Left cardiac atrium (tissue), 4 donors: ENCODE data around the gene XCR1. TPM values are rescaled to one million over a fixed set of nuclear protein-coding genes. Genes with fewer than 3 reads are reported as not detected.
A peak's percentile ranks its signal among the peaks of the same experiment; 100 is the strongest.
"Not testable (repeated sequence)": the region's sequence is repeated elsewhere in the genome, so short reads cannot be mapped to it uniquely, and the experiment has no call there.

Experiments used
- ATAC-seq, 2 donors: fragments of 200-7000 bp; cut with Tn5 transposase; one replicate each; pipeline ENCODE4 v1.9.1; 2020; ENCODE audit warnings: mild to moderate bottlenecking in 2 of 2, moderate library complexity in 2 of 2
- DNase-seq: peaks from one replicate; pipeline ENCODE4 v3.0.0-alpha.2; 2020
- intact Hi-C, 2 donors: fragments of 100-400 bp; cut with DNase I; formaldehyde crosslinking; loops; one replicate each; pipeline versions ENCODE4 v1.14.1 to v1.15.1; 2022 to 2023
- total RNA-seq, 2 donors: library from RNA; stranded (reverse); fragmentation: NEBNext Ultra II Directional; extraction: Animal tissue kit (Norgen Biotek cat#: 25700); gene quantifications; one replicate each; pipeline ENCODE4 v1.2.1, GENCODE V29; 2021
- donor health status: DM: no; HTN: yes; CAD: no.
- donor health status: DM: no; HTN: yes; CAD: no; lungs with severe emphysema.
- donor health status: DM: yes; HTN: yes; CAD: no.
- donor health status: Dilated cardiomyopathy.

XCR1 gene
- total RNA-seq, 2 donors from 2014 or later: 0.08 to 0.09 TPM

GRCh38 chr3:46052531-46052930 is 25.2 kb upstream of the XCR1 start:
- intact Hi-C loops: no loop called here
- ATAC-seq (no peak), DNase-seq (no peak)

DNA sequence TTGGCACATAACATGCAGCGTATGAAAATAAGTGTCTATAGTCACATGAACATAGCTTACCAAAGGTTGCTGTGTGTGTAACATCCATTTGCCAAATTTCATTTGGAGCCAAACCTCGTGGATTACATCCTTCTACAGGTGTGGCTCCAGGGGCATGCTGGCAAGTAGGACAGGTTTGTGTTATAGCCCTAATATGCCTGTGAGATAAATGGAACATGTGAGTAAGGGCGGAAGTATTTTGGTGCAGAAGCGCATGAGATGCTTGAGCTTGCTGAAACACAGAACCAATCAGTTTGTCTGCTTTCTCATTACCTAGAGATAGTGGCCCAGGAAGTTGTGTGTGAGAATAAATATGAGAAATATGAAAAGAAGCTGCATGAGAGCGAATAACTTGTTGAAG is 21.8 kb upstream of the XCR1 start:
- DNase-seq (no peak), ATAC-seq (no peak)
- intact Hi-C loops: no loop called here

GRCh38 chr3:46046231-46046630 is 18.9 kb upstream of the XCR1 start:
- DNase-seq, intact Hi-C loops, ATAC-seq: not testable (repeated sequence)

DNA sequence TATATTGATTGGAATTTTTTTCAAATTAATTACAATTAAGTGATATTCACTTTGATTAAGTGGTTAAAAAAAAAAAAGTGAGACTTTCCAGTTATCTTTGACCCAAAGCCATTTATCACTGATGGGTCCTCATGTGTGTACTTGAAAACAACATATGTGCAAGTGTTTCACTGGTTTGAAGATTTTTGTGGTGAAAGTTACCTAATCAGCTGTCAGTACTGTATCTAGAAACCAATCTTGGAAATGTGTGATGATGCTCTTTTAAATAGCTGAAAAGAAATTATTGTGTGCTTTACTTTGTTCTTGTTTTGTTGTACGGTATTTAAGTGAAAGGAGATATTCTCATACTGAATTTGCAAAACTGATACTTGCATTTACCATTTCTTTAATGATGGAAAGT is 11.6 kb upstream of the XCR1 start:
- intact Hi-C loops: no loop called here
- DNase-seq (no peak), ATAC-seq (no peak)

DNA sequence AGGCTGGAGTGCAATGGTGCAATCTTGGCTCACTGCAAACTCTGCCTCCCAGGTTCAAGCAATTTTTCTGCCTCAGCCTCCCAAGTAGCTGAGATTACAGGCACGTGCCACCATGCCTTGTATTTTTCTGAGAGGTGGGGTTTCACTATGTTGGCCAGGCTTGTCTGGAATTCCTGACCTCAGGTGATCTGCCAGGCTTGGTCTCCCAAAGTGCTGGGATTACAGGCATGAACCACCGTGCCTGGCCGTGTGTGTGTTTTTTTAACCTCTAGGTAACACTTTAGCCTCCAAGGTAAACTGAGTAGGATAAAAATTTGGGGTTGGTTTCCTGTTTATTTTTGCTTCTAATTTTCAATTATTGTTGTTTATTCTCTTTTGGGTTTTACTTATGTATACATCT is 10.8 kb upstream of the XCR1 start:
- DNase-seq, intact Hi-C loops, ATAC-seq: not testable (repeated sequence)

DNA sequence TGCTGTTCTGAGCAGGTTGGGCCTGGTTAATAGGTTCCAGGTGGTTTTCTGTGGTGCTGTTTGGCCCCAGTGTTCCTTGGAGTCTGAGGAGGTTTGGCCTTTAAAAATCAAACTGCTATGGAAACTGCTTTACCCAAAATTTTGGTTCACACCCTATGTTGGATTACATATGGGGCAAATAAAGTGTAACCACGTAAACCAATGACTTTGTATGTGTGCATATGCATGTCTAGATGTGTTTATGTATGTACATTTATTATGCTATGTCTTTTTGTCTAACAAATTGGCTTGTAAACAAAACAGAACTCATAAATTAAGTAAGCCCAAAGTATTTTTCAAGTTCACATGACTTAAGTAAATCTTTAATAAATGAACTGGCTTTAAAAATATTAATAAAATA is 8.9 kb upstream of the XCR1 start:
- no peak for DNase-seq
- ATAC-seq: no peak
- intact Hi-C loops: no loop called here

DNA sequence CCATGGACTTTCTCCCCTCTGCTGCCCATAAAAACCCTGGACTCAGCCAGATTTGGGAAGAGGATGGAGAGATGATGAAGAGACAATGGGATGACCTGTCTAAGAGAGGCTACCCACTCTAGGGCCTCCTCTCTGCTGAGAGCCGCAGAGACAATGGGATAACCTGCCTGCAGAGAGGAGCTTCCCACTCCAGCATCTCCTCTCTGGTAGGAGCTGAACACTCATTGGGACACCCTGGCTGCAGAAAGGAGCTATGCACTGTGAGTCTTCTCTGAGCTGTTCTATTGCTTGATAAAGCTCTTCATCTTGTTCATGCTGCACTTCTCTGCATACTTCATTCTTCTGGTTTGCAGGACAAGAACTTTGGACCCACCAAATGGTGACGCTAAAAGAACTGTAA is 4.5 kb upstream of the XCR1 start:
- ATAC-seq: no peak
- intact Hi-C loops: no loop called here
- DNase-seq: no peak

DNA sequence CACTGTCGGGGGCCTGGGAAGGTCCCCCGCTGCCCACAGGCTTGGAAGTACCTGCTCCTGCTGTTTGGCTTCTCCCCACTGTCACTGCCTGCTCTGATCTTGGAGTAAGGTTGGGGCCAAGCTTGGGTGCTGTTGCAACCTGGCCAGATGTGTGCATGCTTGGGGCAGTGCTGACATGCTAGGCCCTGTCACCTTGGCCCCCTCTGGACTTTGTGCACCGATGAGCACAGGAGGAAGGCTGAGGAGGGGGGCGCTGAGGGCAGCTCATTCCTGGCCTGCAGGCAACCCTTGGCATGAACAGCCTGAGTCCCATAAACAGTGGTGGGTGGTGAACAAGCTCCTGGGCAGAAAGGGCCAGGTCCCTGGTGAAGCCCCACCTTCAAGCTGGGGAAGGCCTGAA is 4.0 kb upstream of the XCR1 start:
- no peak for ATAC-seq
- intact Hi-C loops: no loop called here

DNA sequence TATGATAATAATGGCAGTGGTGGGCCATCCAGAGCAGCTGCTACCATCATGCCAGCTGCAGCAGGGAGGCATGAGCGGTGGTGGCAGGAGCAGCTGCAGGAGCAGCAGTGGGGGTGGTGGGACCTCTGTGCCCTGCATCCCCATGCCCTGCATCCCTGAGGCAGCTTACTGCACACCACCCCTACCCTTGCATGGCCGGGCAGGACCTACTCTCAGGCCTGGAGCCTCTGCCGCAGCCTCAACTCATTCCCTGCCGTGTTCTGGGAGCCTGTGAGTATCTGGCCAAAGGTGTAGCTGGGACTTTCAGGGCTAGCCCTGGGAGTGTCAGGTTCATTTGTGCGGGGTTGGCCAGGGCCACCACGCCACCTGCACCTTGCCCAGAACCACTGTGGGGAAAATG is 3.3 kb upstream of the XCR1 start:
- ATAC-seq: no peak
- no peak for DNase-seq
- intact Hi-C loops: no loop called here

More for the DNA sequence above, 4.0 kb upstream of the XCR1 start:
- DNase-seq: no peak

GRCh38 chr3:46029953-46030543 is 2.8 kb upstream of the XCR1 start:
- intact Hi-C loops: no loop called here
- no peak for ATAC-seq

DNA sequence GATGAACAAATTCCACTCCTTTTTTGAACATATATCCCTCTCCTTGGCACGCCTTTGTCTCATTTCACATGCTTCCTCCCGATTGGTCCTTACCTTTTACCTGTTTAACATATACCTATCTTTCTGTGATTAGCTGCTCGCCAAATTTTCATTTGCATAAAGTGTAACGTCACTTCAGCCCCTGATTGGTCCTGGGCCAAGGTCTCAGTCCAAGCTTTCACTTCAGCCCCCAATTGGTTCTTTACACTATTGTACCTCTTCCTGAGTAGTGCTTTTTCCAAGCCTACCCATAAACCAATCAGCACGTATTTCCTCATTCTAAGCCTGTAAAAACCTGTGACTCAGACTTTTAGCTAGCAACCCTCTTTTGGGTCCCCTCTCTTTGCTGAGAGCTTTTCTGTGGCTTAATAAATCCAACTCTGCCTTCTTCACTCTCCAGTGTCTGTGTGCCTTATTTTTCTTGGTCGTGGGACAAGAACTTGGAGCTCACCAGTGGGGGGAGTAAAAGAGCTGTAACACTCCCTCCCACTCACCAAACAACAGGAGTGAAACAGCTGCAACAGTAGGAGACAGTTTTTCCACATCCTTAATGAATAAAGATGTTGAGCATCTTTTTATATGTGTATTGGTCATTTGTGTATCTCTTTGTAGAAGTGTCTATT is 584 bp upstream of the XCR1 start:
- no peak for DNase-seq
- no peak for ATAC-seq
- intact Hi-C loops: no loop called here

More at GRCh38 chr3:46029953-46030543, 2.8 kb upstream of the XCR1 start:
- DNase-seq: no peak

GRCh38 chr3:46025139-46025538 is 2.1 kb downstream of the XCR1 start:
- ATAC-seq: no peak
- DNase-seq: no peak
- intact Hi-C loops: no loop called here

DNA sequence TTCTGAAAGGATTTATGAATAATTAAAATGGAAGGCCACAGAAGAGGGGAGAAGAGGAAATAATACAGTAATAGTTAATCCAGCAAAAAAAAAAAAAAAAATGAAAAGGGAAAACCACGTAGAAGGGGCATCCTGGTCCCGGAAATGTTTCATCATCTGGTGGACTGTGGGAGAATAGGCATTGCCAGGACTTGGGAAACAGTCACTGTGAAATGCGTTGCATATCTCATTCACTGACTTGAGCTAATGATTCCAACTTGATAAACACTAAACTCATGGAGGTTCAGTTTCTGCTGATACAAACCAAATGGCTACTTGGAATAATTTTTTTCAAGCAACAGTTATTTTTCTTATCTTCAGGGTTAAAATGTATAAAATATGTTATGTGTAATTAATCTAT is 3.2 kb downstream of the XCR1 start:
- DNase-seq (no peak), ATAC-seq (no peak)
- intact Hi-C loops: no loop called here

GRCh38 chr3:46022909-46023785 is 4.1 kb downstream of the XCR1 start:
- intact Hi-C loops: no loop called here
- ATAC-seq: no peak
- no peak for DNase-seq

DNA sequence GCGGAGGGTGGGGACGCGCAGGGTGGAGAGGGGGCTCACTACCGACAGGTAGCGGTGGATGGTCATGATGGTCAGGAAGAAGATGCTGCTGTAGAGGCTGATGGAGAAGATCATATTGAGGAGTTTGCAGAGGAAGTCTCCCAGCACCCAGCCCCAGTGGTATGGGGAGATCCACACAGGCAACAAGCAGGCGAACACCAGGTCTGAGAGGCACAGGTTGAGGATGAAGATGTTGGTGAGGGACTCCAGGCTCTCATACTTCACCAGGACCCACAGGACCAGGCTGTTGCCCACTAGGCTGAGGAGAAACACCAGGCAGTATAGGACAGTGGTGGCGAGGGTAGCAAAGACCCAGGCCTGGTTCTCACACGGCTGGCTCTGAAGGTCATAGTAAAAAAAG is 5.8 kb downstream of the XCR1 start:
- no peak for DNase-seq
- no peak for ATAC-seq
- intact Hi-C loops: no loop called here

GRCh38 chr3:46020766-46021510 is 6.3 kb downstream of the XCR1 start:
- DNase-seq: no peak
- intact Hi-C loops: no loop called here
- no peak for ATAC-seq

GRCh38 chr3:46019707-46020106 is 7.6 kb downstream of the XCR1 start:
- ATAC-seq (no peak), DNase-seq (no peak)
- intact Hi-C loops: no loop called here

GRCh38 chr3:46017720-46018119 is 9.6 kb downstream of the XCR1 start:
- intact Hi-C loops: no loop called here
- DNase-seq (no peak), ATAC-seq (peak in 1 of 2 donors; percentile 42)

DNA sequence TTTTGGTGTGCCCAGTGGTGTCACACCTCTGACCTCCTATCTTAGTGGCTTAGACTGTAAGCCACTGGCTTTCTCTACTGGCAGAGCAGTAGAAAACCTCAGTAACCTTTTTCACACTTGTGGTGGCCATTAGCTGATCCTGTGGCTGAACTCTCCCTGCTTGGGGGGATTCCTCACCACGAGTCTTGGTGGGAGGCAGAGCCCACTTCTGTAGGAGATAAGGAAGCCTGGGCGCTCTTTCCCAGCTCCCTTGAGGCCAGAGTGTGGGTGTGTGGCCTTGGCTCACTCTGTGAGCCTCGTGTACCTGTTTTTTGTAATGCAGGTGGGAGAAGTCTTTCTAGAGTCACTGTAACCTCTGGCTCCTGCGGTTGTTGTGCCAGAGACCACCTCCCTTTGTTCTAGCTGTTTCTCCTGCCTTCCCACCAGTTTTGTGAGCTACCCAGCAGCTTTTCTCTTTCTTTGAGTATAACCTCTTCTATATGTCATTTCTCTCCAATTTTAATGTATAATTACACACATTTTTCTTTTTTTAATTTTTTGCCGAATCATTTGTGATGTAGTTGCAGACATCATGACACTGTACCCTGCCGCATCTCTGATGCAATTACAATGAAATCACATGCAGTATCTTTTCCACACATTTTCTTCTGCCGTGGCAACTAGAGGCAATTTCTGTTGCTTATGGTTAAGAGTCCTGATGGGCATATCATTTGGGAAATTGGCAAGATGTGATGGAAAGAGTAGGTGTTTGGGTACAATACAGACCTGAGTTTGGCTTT is 13.8 kb downstream of the XCR1 start:
- DNase-seq: no peak
- ATAC-seq: no peak
- intact Hi-C loops: no loop called here
